ENCODE measurements around the gene NBPF3.
"Not testable (repeated sequence)": the region's sequence is repeated elsewhere in the genome, so short reads cannot be mapped to it uniquely, and the experiment has no call there.

Gene NBPF3

DNA sequence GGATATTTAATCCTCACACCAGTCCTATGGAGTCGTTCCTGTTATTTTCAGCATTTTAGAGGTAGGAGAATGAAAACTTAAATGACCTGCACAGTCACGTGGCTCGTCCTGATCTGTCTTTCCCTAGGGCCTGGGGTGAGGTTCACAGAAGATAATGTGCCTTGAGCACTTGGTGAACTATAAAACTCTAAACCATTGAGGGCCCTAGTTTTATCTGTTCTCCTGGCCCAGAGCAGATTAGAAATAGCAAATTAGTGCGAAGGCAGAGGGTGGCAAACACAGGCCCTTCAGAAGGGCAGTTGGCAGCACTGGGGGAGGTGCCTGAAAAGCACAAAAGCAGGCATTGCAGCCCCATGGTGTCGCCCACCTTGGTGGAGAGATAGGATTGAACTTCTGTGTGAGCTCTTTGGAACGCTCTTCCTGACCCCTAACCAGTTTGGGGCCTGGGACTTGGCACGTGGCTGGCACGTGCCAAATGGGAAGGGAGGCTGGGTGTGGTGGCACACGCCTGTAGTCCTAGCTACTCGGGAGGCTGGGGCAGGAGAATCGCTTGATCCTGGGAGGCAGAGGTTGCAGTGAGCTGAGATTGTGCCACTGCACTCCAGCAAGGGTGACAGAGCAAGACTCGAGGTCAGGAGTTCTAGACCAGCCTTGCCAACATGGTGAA, 1.2 kb upstream of the NBPF3 start:
- not testable (repeated sequence) for DNase-seq (ENCODE audit: low read depth)

DNA sequence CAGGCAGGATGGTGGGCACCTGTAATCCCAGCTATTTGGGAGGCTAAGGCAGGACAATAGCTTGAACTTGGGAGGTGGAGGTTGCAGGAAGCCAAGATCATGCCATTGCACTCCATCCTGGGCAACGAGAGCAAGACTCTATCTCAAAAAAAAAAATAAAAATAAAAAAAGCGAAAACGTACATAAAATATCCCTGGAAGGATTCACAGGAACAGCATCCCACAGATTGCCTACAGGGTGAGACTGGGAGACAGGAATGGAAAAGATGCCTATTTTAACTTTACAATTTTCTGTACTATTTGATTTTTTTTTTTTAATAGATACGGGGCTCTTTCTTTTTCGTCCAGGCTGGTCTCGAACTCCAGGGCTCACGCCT, 604 bp upstream of the NBPF3 start:
- no peak for DNase-seq (ENCODE audit: low read depth)

DNA sequence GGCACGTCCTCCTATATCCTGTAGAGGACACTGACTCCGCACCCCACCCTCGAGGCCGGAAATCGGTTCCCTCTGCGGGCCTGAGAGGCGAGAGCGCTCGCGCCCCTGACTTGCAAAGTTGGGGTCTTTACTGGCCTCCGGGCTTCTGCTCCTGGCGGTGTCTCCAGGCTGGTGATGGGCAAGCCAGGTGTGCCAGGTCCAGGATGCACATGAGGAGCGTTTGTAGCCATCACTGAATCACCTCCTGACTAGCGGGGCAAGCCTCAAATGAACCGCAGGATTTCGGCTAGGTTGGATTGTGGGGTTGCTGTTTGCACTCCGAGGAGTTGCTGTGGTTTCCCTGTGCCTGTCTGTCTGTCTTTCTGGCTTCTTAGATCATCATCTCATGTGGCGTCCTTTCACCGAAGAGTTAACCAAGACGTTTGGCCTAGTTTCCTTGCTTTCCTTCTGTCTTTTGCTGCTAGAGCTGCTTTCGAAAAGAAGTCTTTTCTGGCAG, 741 bp downstream of the NBPF3 start:
- not testable (repeated sequence) for DNase-seq (ENCODE audit: low read depth)

DNA sequence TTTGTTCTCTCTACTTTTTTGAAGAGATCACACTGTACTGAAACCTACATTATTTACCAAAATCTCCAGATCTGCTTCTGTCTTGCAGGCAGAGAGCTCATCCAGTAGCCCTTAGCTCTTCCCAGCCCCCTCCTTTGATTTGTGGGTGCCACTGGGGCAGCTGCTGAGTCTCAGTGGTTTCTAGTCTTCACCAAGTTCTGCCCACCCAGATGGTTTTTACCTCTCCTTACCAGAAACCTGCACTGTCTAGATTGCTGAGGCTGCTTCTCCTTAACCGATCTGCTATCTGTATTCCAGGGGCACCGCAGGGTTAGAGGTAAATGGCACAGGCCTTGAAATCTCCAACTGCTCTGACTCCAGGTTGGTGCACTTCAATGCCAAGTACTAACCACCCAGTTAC, 6.7 kb downstream of the NBPF3 start:
- not testable (repeated sequence) for DNase-seq (ENCODE audit: low read depth)

DNA sequence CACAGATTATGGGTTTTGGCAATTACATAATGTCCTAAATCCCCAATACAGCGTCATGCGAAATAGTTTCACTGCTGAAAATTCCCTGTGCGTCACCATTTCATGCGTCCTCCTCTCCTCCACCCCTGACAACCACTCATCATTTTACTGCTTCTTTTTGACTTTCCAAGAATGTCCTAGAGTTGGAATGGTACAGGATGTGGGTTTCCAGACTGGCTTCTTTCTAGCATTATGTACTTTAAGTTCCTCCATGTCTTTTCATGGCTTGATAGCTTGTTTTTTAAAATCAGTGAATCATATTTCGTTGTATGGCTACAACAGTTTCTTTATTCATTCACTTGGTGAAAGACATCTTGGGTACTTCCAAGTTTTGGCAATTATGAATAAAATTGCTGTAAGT, 7.4 kb downstream of the NBPF3 start:
- DNase-seq (ENCODE audit: low read depth), result no peak

DNA sequence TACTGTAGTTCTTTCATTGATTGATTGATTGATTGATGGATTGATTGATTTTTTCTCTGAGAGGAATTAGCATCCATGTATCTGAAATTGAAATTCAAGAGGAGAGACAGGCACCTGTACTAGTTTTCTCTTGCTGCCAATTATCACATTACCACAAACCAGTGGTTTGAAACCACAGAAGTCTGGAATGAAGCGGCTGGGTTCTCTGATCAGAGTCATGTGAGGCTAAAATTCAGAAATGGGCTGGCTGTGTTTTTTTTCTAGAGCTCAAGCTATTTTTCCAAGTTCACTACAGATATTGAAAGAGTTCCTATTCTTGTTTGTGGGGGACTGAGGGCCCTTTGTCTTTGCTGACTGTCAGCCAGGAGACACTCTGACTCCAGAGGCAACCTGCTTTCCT, 10.0 kb downstream of the NBPF3 start:
- DNase-seq (ENCODE audit: low read depth), result no peak

DNA sequence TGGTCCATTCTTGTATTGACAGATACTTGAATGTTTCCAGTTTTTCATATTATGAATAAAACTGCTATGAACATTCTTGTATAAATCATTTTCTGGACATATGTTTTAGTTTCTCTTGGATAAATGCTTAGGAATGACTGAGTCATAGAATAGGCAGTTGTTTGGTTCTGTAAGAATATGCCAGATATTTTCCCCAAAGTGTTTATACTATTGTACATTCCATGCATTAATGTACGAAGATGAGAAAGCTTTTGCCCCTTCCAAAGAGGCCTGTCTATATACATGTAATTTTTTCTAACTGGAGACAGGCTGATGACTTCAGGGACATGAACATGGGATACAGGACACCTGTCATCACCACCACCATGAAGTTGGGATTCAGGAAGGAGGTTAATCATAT, 11.3 kb downstream of the NBPF3 start:
- peak; percentile 61 for DNase-seq (ENCODE audit: low read depth)

DNA sequence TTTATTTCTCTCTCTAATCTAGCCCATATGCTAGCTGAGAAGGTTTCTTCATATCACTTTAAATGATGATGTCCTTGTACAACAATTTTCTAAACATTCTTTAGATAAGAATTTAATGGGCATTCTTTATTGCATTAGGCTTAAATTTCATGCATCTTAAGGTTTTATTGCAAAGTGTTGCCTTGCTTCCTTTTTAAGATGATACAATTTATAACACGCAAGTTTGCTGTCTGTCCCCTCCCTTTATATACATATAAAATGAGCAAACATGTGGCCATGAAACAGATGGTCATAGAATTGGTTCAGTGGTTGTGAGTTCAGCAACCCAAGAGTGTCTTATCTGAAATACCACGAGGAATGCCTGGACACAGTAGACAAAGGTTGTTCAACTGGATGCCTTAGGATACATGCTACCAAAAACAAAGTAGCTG, 12.1 kb downstream of the NBPF3 start:
- no peak for DNase-seq (ENCODE audit: low read depth)

DNA sequence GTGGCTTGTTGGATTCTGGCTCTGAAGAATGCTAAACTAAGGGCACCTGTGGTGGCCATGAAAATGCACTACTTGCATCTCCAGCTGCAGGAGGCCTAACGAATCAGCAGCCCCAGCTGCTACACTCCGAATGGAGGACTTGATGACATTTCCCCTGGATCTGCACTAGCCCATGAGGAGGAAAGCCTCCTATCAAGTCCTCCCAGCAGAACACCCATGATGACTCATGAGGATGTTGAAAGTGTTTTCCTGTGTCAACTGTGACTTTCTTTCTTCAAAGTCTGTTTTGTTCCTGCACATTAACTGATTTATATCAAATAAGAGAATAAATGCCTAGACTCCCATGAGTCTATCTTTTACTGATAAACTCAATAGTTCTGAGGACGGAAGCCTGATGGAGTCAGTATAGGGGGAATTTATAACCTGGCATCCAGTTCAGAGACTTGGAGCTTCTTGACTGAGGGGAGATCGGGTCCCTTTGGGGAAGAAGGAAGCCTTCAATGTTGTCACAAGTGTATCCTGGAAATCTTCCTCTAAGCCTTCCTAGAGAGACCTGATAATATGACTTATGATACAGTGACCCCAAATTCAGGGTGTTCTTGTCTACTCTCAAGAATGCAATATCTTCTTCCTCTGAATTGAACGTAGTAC, 14.2 kb downstream of the NBPF3 start:
- peak; percentile 56 for DNase-seq (ENCODE audit: low read depth)

DNA sequence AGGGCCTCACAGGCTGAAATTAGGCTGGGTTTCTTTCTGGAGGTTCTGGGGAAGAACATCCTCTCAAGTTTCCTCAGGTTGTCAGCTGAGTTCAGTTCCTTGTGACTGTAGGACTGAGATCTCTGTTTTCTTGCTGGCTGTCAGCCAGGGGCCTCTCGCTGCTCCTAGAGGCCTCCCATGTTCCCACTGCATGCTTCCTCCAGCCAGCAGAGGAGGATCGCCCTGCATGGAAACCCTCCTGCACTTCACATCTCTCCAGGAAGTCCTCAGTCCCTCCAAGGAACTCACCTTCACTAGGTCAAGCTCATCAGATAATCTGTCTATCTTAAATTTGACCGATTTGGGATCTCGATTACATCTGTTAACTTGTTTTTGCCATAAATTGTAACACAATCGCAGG, 15.0 kb downstream of the NBPF3 start:
- not testable (repeated sequence) for DNase-seq (ENCODE audit: low read depth)

DNA sequence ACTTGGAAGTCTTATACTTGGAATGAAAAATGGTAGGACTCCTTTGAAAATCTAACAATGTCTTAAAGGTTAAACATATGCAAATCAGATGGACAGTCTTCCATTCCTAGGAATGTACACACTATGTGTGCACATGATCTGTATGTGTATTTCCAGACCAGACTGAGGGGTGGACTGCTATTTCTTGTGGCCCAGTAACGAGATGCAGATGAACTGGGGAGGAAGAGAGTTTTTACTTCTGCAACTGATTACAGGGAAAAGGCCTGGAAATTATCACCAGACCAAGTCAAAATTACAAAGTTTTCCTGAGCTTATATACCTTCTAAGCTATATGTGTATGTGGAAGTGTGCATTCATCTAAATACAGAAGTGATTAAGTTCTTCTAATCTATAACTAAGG, 17.7 kb downstream of the NBPF3 start:
- DNase-seq (ENCODE audit: low read depth), result no peak

DNA sequence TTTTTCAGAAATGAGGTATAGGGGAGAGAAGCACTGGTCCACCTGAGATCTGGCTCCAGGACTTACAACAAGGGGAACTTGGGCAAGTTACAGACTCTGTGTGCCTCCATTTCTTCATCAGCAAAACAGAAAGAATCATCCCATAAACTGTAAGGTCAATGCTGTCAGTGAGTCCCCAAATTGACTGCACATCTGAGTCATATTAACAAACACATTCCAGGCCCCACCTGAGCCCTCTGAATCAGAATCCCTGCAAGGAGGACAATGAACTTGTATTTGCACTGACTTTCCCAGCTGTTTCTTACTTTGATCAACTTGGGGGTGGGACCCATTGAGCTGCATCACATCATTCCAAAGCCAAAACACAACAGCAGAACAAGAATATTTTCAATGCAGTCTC, 25.2 kb downstream of the NBPF3 start:
- not testable (repeated sequence) for DNase-seq (ENCODE audit: low read depth)

DNA sequence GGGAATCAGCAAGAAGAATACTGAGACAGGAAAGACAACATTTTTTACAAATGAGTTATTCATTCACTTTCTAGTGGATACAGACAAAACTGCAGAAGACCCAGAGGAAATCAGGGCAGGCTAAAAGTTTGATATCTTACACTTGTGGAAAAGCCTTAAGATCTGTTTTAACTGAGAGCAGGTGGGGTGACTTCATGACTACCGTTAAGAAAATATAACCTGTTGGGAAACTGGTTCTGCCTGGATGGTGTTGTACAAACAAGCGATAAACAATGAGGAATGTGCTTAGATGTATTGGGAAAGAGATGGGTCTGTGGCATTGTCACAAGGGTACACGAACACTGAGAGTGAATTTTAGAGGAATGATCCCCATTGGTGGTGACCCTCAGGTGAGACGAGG, 28.0 kb downstream of the NBPF3 start:
- not testable (repeated sequence) for DNase-seq (ENCODE audit: low read depth)

DNA sequence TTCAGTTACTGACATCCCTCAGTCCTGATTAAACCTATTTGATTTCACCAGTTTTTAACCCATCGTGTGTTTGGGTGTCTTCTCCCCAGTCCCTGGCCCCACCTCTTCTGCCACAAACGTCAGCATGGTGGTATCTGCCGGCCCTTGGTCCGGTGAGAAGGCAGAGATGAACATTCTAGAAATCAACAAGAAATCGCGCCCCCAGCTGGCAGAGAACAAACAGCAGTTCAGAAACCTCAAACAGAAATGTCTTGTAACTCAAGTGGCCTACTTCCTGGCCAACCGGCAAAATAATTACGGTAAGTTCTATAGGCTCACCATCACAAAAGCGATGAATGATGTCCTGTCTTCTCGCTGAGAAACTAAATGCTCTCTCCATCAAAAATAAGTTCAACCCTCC, 28.7 kb downstream of the NBPF3 start:
- DNase-seq (ENCODE audit: low read depth), result no peak

DNA sequence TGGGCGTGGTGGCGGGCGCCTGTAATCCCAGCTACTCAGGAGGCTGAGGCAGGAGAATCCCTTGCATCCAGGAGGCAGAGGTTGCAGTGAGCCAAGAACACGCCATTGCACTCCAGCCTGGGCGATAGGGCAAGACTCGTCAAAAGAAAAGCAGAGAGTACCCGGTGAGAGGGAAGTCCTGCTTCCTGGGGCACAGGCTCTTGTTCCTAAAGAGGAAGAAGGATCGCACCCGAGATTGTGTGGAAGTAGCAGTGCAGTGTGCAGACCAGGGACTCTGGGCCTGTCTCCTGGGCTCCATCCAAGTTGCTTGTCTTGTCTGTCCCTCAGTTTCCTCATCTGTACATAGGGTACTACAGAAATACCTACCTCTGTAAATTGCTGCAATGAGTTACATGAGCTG, 29.6 kb downstream of the NBPF3 start:
- no peak for DNase-seq (ENCODE audit: low read depth)

DNA sequence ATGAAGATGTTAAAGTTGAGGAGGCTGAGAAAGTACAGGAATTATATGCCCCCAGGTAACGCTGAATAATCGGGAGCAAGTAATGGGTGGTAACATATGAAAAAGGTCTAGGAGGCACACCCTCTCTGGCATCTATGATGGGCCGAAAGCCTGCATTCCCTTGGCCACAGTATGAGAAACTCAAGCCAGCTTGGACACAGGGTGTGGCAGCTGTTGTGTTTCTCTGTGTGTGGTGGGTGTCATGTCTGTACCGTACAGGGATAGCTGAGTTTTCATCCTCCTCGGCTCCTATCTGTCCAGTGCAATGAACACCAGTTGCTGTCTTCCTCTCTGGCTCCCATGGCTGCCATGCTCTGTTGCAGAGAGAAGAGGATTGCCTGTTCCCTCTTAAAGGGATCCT, 32.9 kb downstream of the NBPF3 start:
- DNase-seq (ENCODE audit: low read depth), result no peak

DNA sequence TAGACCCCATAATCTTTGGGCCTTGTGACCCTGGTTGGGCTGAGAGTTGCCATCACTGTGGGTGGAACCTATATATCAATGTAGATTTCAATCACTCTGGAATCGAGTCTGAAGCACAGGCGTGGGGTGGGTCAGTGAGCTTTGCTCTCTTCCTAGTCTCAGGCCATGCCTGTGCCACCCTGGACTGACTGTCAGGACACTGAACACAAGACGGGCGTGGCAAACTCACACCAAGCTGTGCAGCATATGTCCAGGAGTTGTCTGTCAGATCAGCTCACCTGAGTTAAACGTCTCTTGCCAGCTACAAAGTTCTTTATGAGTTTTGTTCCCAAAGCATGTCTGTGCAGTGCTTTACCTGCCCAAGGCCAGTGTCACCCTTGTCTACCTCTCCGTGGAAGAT, 38.4 kb downstream of the NBPF3 start:
- no peak for DNase-seq (ENCODE audit: low read depth)

DNA sequence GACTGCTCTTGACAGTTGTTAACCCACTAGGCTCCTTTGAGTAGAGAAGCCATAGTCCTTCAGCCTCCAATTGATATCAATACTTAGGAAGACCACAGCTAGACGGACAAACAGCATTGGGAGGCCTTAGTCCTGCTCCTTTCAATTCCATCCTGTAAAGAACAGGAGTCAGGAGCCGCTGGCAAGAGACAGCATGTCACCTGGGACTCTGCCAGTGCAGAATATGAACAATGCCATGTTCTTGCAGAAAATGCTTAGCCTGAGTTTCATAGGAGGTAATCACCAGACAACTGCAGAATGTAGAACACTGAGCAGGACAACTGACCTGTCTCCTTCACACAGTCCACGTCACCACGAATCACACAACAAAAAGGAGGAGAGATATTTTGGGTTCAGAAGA, 43.9 kb downstream of the NBPF3 start:
- DNase-seq (ENCODE audit: low read depth), result not testable (repeated sequence)

DNA sequence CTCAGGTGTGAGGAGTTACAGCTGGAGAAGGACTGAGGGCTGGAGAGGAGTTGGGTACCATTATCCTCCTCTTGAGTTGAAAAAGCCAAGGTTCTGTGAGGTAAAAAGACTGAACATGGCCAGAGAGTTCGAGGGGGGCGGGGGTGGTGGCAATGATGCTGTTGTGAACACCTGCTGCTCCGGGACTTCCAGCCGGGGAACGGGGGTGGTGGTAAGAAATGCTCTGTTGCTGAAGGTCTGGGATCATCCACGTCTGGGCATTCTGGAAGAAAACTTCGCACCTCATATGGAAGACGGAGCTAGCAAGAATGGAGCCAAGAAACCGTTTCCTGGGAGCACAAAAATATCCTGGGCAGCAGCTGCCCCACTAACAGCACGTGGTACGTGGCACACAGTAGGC, 49.2 kb downstream of the NBPF3 start:
- DNase-seq (ENCODE audit: low read depth), result no peak

DNA sequence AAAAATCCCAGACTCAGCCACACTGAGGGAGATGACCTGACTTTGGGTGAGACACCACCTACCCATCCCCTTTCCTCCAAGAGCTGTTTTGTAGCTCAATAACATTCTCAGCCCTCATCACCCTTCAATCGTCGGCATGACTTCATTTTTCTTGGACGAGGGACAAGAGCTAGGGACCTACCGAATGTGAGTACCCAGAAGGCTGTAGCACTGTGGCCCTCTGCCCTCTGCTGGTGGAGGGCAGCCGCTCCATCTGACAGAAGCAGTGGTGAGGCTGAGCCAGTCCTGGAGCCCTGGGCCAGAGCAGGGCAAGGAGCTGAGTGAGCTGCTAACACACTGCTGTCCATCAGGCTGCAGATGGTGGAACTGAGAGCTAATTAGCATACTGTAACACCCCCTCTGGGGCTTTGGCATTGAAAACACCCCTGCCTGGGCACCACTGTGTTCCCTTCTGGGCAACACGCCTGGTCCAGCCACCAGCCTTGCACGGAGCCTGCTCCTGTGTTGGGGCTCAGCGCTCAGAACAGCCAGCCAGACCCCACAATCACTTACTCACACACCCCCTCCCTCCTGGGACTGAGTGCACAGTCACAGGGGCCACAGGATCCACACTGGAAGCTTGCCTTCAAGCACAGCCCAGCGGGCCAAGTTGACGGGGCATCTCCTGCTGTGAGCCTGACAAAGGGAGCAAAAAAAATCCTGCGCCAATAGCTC, 51.0 kb downstream of the NBPF3 start:
- DNase-seq (ENCODE audit: low read depth), result peak; percentile 55

DNA sequence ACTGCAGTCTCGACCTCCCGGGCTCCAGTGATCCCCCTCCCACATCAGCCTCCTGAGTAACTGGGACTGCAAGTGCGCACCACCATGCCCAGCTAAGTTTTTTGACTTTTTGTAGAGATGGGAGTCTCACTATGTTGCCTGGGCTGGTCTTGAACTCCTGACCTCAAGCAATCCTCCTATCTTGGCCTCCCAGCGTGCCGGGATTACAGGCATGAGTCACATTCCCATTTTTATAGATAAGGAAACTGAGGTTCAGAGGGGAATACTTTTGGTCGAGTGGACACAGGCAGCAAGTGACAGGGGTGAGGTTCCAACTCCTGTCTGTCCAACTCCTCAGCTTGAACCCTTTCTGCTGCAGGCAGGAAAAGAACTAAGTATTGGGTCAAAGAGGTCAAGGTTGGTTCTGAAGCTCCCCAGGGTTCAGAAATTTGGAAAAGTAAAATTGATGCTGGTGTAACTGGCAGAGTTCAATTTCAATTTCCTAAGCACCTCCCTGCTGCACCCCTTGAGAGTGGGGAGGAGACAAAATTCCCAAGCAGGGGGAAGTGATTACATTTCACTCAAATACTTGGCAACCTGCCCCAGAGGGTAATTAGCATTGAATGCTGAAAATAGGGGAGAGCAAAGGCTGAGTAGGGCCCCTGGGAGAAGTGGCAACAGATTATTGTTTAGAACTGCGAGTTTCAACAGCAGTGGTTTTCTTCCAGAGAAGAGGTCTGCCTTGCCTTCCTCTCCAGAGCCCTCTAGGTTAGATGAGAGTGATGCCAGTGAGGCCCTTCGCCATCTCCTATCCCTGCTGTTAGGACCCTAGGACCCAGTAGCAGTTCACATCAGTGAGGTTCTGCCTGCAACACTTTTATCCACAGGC, 51.8 kb downstream of the NBPF3 start:
- DNase-seq (ENCODE audit: low read depth), result no peak

DNA sequence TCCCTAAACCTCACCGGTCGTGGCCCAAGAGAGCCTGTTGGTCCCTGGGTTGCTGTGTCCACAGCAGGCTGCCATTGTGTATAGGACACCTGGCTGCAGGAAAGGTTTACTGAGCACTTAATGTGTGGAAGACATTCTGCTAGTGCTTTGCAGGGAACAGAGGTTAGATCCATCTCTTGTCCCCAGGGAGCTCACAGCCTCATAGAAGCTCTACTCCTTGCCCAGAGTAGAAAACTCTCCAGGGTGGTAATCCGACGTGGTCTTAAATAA, 52.4 kb downstream of the NBPF3 start:
- no peak for DNase-seq (ENCODE audit: low read depth)

DNA sequence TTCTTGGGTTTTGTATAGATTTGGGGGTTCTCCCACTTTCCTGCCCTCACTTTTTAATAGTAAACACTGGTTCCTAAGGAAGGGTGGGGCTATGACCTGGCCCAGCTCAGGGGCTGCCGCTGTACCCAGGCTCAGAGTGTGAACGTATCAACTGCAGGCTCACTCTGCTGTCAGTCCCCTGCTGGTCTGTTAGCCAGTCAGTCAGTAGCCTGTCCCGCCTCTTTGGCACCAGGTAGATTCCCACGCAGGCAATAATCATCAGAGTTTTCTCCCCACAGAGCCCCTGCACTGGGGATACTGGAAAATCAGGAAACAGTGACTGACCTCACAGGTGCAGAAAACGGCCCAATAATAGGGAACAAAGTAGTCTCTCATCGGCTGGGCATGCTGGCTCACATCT, 54.3 kb downstream of the NBPF3 start:
- no peak for DNase-seq (ENCODE audit: low read depth)

All from fibroblast of the conjunctiva (primary cell).